GM19397 (cell line): ENCODE data around the gene BTNL3.
"Not testable (repeated sequence)": the region's sequence is repeated elsewhere in the genome, so short reads cannot be mapped to it uniquely, and the experiment has no call there.

Source experiments
- ATAC-seq: cut with Tn5 transposase; IDR thresholded peaks from one replicate; pipeline ENCODE4 v1.9.1; 2021; ENCODE audit warnings: mild to moderate bottlenecking, moderate library complexity; ENCODE audit not compliant: unreplicated experiment

Gene BTNL3, protein sequence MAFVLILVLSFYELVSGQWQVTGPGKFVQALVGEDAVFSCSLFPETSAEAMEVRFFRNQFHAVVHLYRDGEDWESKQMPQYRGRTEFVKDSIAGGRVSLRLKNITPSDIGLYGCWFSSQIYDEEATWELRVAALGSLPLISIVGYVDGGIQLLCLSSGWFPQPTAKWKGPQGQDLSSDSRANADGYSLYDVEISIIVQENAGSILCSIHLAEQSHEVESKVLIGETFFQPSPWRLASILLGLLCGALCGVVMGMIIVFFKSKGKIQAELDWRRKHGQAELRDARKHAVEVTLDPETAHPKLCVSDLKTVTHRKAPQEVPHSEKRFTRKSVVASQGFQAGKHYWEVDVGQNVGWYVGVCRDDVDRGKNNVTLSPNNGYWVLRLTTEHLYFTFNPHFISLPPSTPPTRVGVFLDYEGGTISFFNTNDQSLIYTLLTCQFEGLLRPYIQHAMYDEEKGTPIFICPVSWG

DNA sequence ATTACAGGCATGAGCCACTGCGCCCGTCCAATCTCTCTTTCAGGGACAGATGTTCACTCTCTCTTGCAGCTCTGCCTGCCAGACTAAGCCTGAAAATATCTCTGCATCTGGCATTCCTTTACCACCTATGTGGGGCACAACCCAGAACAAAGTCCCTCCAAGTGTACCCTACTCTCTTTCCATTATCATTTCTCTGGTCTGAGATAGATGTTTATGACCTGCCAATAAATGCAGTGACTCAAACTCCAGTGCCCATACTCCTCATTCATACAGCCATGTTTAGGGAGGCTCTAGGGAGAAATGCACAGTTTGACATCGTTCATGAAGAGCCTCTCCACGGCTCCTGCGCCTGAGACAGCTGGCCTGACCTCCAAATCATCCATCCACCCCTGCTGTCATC is at the start of gene BTNL3:
BTNL3 (plus strand) TSS at position 255 of the 400 bp plus-strand sequence. CDS start 183 bp downstream, outside the sequence.
- ATAC-seq: no peak

DNA sequence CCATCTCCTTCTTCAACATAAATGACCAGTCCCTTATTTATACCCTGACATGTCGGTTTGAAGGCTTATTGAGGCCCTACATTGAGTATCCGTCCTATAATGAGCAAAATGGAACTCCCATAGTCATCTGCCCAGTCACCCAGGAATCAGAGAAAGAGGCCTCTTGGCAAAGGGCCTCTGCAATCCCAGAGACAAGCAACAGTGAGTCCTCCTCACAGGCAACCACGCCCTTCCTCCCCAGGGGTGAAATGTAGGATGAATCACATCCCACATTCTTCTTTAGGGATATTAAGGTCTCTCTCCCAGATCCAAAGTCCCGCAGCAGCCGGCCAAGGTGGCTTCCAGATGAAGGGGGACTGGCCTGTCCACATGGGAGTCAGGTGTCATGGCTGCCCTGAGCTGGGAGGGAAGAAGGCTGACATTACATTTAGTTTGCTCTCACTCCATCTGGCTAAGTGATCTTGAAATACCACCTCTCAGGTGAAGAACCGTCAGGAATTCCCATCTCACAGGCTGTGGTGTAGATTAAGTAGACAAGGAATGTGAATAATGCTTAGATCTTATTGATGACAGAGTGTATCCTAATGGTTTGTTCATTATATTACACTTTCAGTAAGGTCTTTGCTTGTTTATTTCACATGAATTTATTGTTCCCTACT is 38.2 kb upstream of the BTNL3 start:
- no peak for ATAC-seq

DNA sequence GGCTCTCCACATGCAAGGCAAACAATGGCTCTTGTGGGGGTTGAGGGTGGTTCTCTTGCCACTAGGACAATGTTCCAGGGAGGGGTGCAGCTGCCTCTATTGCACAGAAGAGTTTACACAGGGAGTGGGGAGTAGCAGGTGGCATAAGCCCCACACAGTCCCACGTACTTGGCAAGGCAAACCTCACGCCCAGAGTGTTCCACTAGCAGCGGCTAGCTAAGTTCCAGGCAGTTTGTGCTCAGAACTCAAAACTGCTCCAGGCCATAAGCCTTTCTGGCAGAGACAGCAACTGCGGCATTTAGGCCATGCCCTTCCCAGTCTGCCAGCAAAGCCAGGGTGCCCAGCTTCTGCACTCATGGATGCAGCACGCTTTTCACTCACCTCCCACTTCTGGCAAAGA is 29.0 kb upstream of the BTNL3 start:
- ATAC-seq: no peak

DNA sequence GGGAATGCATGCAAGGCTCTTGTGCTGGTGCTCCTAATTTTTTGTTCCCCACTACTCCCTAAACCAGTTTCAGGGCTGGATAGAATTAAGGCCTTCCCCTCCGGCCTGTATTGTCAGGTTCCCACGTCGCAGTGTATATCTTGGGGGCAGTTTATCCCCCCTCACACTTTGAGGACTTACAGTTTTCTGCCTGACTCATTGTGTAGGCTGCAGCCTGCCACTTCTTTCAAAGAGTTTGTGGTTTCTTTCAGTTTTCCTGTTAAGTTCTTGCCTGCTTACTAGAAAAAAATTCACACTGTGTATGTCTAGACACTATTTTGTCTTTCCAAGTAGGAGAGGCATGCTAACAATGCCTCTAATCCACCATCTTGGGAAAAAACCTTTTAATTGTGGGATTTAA is 28.4 kb upstream of the BTNL3 start:
- no peak for ATAC-seq

DNA sequence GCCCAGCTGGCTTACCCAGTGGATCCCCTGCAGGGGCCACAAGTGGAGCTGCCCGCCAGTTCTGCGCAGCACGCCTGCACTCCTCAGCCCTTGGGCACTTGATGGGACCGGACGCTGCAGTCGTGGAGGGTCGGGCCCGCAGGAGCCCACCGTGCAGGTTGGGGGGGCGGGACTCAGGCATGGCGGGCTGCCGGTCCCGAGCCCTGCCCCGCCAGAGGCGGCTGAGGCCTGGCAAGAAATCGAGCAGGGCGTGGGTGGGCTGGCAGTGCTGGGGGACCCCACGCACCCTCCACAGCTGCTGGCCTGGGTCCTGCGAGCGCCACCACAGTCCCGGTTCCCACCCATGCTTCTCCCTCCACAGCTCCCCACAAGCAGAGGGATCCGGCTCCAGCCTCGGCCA is 19.2 kb upstream of the BTNL3 start:
- ATAC-seq: no peak

DNA sequence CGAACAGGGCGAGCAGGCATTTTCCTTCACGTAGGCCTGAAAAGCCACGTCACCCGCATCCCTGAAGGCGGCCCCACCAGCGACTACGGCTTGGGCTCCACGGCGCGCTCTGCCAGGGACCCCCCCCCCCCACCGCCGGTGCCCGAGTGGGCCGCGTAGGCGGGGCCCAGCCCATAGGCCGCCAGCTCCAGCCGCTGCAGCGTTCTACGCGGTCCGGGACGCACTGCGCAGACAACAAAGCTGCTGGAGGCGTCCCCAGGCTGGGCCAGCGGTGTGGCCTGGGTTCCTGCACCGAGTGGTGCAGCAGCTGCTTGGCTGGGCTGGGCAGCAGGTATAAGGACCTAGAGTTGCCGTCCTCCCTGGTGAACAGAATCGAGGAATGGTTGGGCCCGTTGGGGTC is 18.3 kb upstream of the BTNL3 start:
- ATAC-seq: no peak

DNA sequence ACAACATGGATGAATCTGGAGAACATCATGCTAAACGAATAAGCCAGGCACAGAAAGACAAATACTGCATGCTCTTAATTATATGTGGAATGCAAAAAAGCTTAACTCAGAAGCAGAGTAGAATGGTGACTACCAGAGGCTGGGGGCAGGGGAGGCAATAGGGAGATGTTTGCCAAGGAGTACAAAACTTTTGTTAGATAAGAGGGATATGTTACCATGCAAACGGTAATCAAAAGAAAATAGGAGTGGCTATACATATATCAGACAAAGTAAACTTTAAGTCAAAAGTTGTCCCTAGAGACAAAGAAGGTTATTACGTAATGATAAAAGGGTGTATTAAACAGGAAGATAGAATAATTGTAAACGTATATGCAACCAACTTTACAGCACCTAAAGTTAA is 17.8 kb upstream of the BTNL3 start:
- no peak for ATAC-seq

DNA sequence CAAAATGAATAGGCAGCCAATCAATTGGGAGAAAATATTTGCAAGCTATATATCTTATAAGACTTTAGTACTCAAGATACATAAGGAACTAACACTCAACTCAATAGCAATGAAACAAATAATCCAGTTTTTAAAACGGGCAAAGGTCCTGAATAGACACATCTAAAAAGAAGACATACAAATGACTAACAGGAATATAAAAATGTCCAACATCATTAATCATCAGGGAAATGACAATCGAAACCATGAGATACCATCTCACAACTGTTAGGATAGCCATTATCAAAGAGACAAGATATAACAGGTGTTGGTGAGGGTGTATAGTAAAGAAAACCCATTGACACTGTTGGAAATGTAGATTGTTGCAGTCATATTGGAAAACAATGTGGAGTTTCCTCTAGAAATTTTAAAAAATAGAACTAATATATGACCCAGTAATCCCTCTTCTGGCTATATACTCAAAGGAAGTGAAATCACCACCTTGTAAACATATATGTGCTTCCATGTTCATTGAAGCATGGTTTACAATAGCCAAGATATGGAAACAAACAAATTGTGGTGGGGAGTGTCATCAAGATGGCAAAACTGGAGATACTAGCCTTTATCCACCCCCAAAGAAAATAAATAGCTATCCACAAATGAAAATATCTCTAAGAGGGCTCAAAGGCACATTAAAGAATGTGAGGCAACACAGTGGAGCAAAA is 13.9 kb upstream of the BTNL3 start:
- ATAC-seq: peak; percentile 11

DNA sequence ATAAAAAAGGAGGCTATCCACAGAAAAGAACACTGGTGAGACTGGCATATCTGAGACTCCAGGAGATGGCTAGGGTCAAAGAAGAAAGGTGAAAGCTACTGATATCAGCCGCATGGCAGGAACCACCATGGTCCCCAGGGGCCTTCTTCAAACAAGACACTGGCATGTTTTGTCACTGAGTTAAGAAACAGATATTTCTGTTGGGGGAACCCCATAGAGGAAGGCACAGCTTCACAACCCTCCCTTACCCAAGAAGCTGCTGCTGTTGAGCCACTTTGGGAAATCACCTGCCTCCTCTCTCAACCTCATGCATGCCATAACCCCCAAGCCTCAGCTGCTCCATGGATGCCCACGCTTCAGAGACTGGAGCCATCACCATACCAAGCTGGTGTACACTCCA is 13.3 kb upstream of the BTNL3 start:
- peak; percentile 83 for ATAC-seq

DNA sequence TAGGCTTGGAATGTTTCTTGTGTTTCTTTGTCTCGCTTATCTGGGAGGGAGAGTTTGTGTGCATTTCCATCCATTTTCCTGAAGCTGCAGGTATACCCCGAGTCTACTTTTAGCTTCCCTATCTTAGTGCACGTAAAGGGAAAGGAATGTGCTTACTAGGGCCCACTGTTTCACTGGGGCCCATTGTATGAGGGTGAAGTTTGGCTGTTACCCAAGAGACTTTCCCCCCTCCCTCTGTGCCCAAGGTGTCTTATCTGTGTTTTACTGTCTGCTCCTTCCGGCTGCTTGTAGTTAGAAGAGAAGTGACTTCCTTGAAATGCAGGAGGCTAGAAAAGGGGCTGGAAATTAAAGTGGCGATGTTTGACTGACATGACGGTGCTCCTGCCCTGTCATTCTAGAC is 12.1 kb upstream of the BTNL3 start:
- no peak for ATAC-seq

DNA sequence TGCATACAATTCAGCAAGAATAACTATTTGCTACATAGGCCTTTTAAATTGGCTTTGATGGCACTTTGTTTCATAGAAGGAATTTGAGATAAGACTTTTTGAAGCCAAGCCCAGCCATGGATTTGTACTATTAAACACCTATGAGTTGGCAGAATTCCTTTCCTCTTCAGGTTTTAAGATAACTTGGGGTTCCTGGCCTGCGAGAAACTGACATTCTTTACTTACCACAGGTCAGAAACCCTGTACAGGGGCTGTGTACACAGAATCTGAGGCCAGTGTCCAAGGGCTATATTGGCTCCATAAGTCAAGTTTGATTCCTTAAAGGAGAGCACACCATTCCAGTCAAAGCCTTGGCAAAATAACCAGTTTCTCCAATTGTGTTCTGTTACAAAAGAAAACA is 10.8 kb upstream of the BTNL3 start:
- ATAC-seq: no peak

DNA sequence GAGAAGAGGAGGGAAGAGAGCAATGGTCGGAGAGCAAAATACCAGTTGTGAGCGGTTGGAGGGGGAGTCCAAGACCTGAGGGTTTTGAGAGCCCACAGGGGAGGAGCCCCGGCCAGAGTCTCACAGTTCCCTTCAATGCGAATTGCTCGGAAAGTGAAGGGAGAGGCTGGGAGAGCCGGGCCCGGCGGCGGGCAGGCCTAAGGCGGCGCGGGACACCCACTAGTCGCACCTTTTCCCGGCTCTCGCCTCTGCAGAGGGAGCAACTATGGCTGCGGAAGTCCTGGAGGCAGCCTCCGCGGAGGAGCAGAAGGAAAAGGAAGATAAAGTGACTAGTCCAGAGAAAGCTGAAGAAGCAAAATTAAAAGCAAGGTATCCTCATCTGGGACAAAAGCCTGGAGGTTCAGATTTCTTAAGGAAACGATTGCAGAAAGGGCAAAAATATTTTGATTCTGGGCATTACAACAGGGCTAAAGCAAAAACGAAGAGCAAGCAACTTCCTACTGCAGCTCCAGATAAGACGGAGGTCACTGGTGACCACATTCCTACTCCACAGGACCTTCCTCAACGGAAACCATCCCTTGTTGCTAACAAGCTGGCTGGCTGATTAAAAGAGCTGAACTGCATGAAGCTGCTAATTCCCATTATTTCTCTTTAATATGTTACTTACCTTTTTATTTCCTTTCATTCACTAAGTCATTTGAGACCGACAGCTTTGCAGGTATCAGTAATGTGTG is 6.5 kb upstream of the BTNL3 start:
- no peak for ATAC-seq

DNA sequence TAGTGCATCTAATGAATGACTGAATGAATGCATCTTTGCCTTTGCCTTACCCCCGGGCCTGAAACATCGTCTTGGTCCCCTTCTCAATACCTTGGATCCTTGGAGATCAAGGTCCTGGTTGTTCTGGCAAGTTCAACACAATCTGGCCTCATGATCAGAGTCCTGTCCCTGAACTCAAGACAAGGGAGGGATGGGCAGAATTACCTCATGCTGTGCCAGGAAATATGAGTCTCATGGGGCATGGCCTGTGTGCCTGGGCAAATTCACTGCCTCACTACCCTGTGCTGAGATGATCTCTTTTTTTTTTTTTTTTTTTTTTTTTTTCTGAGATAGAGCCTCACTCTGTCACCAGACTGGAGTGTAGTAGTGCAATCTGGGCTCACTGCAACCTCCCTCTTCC is 630 bp upstream of the BTNL3 start:
- ATAC-seq: no peak

DNA sequence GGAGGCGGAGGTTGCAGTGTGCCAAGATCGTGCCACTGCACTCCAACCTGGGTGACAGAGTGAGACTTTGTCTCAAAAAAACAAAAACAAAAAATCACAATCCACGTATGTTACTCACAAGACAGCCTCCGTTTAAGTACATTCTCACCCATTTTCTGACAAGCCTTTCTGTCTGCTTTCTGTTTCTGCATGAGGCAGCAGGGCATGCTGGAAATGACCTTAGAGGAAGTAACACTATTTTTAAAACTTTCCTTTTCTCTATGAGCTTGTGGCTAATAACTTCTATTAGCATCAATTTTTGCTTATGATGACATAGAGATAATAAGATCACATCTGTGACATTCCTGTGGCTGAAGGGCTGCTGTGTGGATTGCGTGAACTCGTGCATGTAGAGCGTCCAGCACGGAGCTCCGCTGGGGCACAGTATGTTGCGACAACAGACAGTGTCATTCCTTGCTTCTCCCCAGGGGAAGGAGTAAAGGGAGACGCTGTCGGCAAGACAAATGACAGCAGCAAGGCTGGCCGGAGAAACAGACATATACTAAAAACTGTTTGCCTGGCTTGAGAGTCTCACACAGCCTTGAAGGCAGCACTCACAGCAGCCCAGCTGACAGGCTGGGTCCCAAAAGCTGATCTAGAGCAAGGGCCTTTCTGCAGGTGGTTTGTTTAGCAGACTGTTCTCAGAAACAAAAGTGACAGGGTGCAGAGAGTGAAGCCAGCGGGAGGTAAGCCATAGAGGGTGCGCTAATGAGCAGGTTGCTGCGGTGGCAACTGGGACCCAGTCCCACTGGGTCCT is 1.6 kb downstream of the BTNL3 start:
- ATAC-seq: no peak

DNA sequence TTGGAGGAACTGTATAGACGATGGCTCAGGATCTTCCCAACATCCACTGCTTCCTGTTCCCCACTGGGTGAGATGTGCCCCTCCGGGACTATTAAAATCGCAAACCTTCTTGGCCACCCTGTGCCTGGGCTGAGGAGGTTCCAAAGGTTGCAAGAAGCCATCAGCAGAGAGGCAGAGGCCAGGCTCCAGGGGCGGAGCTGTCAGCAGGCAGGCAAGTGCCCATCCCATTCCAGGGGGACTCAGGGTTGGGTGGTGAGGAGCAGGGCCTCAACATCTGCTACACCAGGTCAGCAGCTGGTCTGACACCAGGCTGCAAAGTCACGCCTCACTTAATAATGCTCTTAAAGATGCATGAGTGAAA is 2.2 kb downstream of the BTNL3 start:
- ATAC-seq: no peak

DNA sequence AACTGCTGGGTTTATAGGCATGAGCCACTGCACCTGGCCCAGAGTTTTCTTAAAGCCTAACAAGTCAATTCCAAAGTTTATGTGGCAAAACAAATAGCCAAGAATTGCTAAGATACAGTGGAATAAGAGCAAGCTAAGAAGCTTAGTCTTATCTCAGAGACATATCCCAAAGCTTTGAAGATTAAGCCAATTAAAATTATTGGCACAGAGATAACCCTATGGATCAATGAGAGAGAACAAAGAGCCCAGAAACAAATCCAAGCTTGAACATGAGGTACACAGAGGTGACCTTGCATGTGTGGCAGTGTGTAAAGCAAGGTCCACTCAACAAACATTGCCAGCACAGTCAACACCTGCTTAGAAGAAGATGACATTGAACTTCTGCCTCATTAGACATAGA is 13.3 kb downstream of the BTNL3 start:
- no peak for ATAC-seq

DNA sequence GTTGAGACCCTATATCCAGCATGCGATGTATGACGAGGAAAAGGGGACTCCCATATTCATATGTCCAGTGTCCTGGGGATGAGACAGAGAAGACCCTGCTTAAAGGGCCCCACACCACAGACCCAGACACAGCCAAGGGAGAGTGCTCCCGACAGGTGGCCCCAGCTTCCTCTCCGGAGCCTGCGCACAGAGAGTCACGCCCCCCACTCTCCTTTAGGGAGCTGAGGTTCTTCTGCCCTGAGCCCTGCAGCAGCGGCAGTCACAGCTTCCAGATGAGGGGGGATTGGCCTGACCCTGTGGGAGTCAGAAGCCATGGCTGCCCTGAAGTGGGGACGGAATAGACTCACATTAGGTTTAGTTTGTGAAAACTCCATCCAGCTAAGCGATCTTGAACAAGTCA is 17.1 kb downstream of the BTNL3 start:
- no peak for ATAC-seq

DNA sequence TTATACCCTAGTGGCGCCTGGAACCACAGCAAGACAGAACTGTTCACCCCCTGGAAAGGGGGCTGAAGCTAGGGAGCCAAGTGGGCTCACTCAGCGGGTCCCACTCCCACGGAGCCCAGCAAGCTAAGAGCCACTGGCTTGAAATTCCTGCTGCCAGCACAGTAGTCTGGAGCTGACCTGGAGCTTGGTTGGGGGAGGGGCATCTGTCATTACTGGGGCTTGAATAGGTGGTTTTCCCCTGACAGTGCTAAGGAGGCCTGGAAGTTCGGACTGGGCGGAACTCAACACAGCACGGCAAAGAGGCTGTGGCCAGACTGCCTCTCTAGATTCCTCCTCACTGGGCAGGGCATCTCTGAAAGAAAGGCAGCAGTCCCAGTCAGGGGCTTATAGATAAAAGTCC is 19.5 kb downstream of the BTNL3 start:
- no peak for ATAC-seq

DNA sequence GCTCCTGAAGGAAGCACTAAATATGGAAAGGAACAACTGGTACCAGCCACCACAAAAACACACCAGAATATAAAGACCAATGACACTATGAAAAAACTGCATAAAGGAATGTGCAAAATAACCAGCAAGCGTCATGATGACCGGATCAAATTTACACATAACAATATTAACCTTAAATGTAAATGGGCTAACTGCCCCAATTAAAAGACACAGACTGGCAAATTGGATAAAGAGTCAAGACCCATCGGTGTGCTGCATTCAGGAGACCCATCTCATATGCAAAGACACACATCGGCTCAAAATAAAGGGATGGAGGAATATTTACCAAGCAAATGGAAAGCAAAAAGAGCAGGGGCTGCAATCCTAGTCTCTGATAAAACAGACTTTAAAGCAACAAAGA is 21.4 kb downstream of the BTNL3 start:
- ATAC-seq: not testable (repeated sequence)

DNA sequence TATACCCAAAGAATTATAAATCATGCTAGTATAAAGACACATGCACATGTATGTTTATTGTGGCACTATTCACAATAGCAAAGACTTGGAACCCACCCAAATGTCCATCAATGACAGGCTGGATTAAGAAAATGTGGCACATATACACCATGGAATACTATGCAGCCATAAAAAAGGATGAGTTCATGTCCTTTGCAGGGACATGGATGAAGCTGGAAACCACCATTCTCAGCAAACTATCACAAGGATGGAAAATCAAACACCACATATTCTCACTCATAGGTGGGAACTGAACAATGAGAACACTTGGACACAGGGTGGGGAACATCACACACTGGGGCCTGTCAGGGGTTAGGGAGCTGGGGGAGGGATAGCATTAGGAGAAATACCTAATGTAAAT is 26.0 kb downstream of the BTNL3 start:
- ATAC-seq: not testable (repeated sequence)
